DMS79 (cell line): ENCODE data around the gene MCRS1.

Source experiments
- DNase-seq: peaks from one replicate; lab custom pipeline; 2025; lab: John Stamatoyannopoulos, UW

MCRS1 gene

GRCh38 chr12:49582850-49583249 is 14.9 kb upstream of the MCRS1 start:
- no peak for DNase-seq

- DNase-seq, result no peak
Observed at GRCh38 chr12:49582201-49582600, 14.3 kb upstream of the MCRS1 start.

GRCh38 chr12:49580572-49581535 is 12.9 kb upstream of the MCRS1 start:
- peak; percentile 76 for DNase-seq

GRCh38 chr12:49578471-49579112 is 10.7 kb upstream of the MCRS1 start:
- DNase-seq, result no peak

- no peak for DNase-seq
Observed at GRCh38 chr12:49577589-49578315, 9.8 kb upstream of the MCRS1 start.

- DNase-seq, result no peak
Observed at GRCh38 chr12:49568442-49569162, 660 bp upstream of the MCRS1 start.

- DNase-seq, result no peak
Observed at GRCh38 chr12:49567302-49567610, 686 bp downstream of the MCRS1 start.

- no peak for DNase-seq
Observed at GRCh38 chr12:49566361-49566760, 1.6 kb downstream of the MCRS1 start.

GRCh38 chr12:49565406-49566265 is 2.3 kb downstream of the MCRS1 start:
- no peak for DNase-seq

GRCh38 chr12:49564686-49565405 is 3.1 kb downstream of the MCRS1 start:
- DNase-seq, result no peak

- DNase-seq, result no peak
Observed at GRCh38 chr12:49563951-49564685, 3.8 kb downstream of the MCRS1 start.

GRCh38 chr12:49562831-49563230 is 5.1 kb downstream of the MCRS1 start:
- no peak for DNase-seq

- DNase-seq, result no peak
Observed at GRCh38 chr12:49562233-49562632, 5.7 kb downstream of the MCRS1 start.

- no peak for DNase-seq
Observed at GRCh38 chr12:49560695-49561094, 7.2 kb downstream of the MCRS1 start.

- DNase-seq, result no peak
Observed at GRCh38 chr12:49559011-49559675, 8.8 kb downstream of the MCRS1 start.

GRCh38 chr12:49558526-49558925 is 9.4 kb downstream of the MCRS1 start:
- no peak for DNase-seq

- DNase-seq, result no peak
Observed at GRCh38 chr12:49557917-49558215, 10.1 kb downstream of the MCRS1 start.

GRCh38 chr12:49557187-49557916 is 10.6 kb downstream of the MCRS1 start:
- no peak for DNase-seq
